Lower leg skin (tissue), 3 donors: ENCODE data around the gene WDR62.

Source experiments
- POLR2A ChIP-seq, 2 donors: fragments of 450-650 bp; IDR thresholded peaks; one replicate each; pipeline ENCODE4 v1.6.1; 2016 to 2017; ENCODE audit warnings: antibody characterized with exemption in 2 of 2, mild to moderate bottlenecking in 1 of 2, moderate library complexity in 1 of 2
- TF ChIP-seq, protein P1 (sequence below), 3 donors: fragments of 450-650 bp; IDR thresholded peaks; one replicate each; pipeline ENCODE4 v1.5.1; 2016; ENCODE audit warnings: antibody characterized with exemption in 3 of 3, mild to moderate bottlenecking in 3 of 3, moderate library complexity in 2 of 3

DNA sequence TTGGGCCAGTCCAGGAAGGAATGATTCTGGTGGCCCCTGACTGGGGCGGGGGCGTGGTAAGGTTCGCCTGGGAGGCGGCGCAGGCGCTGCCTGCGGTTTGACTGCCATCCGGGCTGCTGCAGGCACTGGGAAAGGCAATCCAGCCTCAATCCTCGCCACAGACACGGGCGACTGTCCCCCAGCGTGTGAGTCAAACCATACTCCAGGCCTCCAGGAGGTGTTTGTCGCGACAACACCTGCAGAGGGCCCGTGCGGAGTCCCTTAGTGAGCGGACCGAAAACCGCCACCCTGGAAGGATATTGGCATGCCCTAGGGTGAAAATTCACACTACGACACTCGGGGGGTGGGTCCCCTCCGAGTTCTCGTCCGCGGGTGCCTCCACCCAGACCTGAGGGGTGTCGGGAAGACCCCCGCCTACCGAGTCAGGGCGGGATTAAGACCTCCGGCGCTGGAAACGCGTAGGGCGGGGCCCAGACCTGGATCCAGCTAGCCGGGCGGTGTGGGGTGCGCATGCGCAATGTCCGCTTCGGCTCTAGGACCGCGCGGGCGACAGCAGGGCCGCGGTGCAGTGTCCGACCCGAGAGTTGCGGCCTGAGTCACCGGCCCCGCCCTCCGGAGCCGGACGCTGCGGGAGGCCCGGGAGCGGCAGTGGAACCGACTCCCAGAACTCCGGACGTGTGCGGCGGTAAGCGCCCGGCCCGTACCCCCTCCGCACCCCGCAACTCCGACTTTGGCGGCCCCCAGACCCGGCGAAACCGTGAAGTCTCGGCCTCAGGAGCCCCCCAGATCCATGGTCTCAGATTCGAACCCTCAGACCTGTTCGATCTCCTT is 85.0 kb downstream of the WDR62 start, which contains the start of gene CAPNS1:
- TF ChIP-seq, protein P1, sequence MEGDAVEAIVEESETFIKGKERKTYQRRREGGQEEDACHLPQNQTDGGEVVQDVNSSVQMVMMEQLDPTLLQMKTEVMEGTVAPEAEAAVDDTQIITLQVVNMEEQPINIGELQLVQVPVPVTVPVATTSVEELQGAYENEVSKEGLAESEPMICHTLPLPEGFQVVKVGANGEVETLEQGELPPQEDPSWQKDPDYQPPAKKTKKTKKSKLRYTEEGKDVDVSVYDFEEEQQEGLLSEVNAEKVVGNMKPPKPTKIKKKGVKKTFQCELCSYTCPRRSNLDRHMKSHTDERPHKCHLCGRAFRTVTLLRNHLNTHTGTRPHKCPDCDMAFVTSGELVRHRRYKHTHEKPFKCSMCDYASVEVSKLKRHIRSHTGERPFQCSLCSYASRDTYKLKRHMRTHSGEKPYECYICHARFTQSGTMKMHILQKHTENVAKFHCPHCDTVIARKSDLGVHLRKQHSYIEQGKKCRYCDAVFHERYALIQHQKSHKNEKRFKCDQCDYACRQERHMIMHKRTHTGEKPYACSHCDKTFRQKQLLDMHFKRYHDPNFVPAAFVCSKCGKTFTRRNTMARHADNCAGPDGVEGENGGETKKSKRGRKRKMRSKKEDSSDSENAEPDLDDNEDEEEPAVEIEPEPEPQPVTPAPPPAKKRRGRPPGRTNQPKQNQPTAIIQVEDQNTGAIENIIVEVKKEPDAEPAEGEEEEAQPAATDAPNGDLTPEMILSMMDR (IDR thresholded peaks at IDR 0.05): no peak
- peak in 1 of 2 donors; percentile 63 for TF ChIP-seq POLR2A (IDR thresholded peaks at IDR 0.05)
